HCT116 (cell line): ENCODE results near the gene RNF130. TPM values are rescaled to one million over a fixed set of nuclear protein-coding genes. Genes with fewer than 3 reads are reported as not detected.

Experiments used
- ATAC-seq: fragments of 200-7000 bp; cut with Tn5 transposase; 2 replicates; pipeline ENCODE4 v1.9.1; 2020; ENCODE audit warnings: mild to moderate bottlenecking, moderate library complexity
- BruUV-seq: library from RNA; stranded (reverse); fragments of 400-500 nt; replicated peaks from 2 replicates; lab custom pipeline; 2021; lab: Mats Ljungman, UMichigan
- CTCF ChIA-PET: fragments of 300-600 bp; sonication (Branson Sonifier 250); formaldehyde crosslinking; loops from one replicate; lab custom pipeline; 2021; ENCODE audit warnings: antibody characterized with exemption; lab: Charles Lee
- POLR2A ChIA-PET: fragments of 300-600, 350-600 bp; sonication (Branson Sonifier 250); formaldehyde crosslinking; loops from one replicate; lab custom pipeline; 2021; ENCODE audit warnings: antibody characterized with exemption; lab: Charles Lee
- RAD21 ChIA-PET, 2 experiments: fragments of 300-600 bp; sonication (Branson Sonifier 250); formaldehyde crosslinking; loops; one replicate each; lab custom pipeline; 2023; ENCODE audit warnings: low total read pairs in 2 of 2; ENCODE audit not compliant: uncharacterized antibody in 2 of 2, unreplicated experiment in 2 of 2, low non-redundant PET in 1 of 2; lab: Charles Lee
- DNase-seq: peaks from one replicate; pipeline ENCODE4 v3.0.0-alpha.2; 2010; ENCODE audit warnings: low read depth, low spot score
- H2AFZ ChIP-seq: fragments of 200-600 bp; shearing (Covaris generic), sonication (generic); 2 replicates; pipeline ENCODE4 v1.6.1; 2017; ENCODE audit warnings: low read depth, mixed run types, mixed read lengths, antibody characterized with exemption, low read length; ENCODE audit not compliant: poor library complexity, severe bottlenecking
- H3K27ac ChIP-seq: 2 replicates; pipeline ENCODE4 v1.5.1; 2012; ENCODE audit warnings: low read depth, low read length
- H3K27me3 ChIP-seq: fragments of 200-600 bp; sonication (generic); 2 replicates; pipeline ENCODE4 v1.6.1; 2016; ENCODE audit warnings: mixed run types, low read length, mixed read lengths; ENCODE audit not compliant: insufficient read depth
- H3K36me3 ChIP-seq, 2 experiments: fragments of 200-500 bp in 1 of 2; fragments of 200-600 bp in 1 of 2; sonication (Bioruptor generic) in 1 of 2; sonication (generic) in 1 of 2; 2 replicates each; pipeline versions ENCODE4 v1.5.1 to v1.6.1; 2014 to 2016; ENCODE audit warnings: low read length in 2 of 2, inconsistent platforms in 1 of 2, mixed read lengths in 1 of 2, mixed run types in 1 of 2; ENCODE audit not compliant: insufficient read depth in 2 of 2, control insufficient read depth in 1 of 2
- H3K4me1 ChIP-seq, 2 experiments: fragments of 200-600 bp in 1 of 2; sonication (generic) in 1 of 2; 2 replicates each; pipeline versions ENCODE4 v1.5.1 to v1.6.1; 2012 to 2017; ENCODE audit warnings: low read length in 2 of 2, inconsistent platforms in 1 of 2, mild to moderate bottlenecking in 1 of 2, mixed read lengths in 1 of 2, mixed run types in 1 of 2, moderate library complexity in 1 of 2; ENCODE audit not compliant: insufficient read depth in 2 of 2, control insufficient read depth in 1 of 2
- H3K4me2 ChIP-seq: fragments of 200-600 bp; sonication (generic); 2 replicates; pipeline ENCODE4 v1.6.1; 2017; ENCODE audit warnings: mixed run types, low read length, mixed read lengths
- H3K4me3 ChIP-seq, 2 experiments: fragments of 200-600 bp in 1 of 2; sonication (generic) in 1 of 2; replicated peaks in 1 of 2; 2 replicates each; pipeline ENCODE4 v1.5.1; 2011 to 2016; ENCODE audit warnings: low read length in 2 of 2, control low read depth in 1 of 2, low read depth in 1 of 2, mild to moderate bottlenecking in 1 of 2, mixed read lengths in 1 of 2, mixed run types in 1 of 2
- H3K79me2 ChIP-seq: fragments of 200-600 bp; sonication (generic); 2 replicates; pipeline ENCODE4 v1.6.1; 2017; ENCODE audit warnings: mild to moderate bottlenecking, mixed run types, low read length, moderate library complexity, mixed read lengths; ENCODE audit not compliant: insufficient read depth
- H3K9ac ChIP-seq: fragments of 200-600 bp; sonication (generic); 2 replicates; pipeline ENCODE4 v1.6.1; 2016; ENCODE audit warnings: low read length, mixed read lengths
- H3K9me2 ChIP-seq: fragments of 200-600 bp; sonication (generic), shearing (Covaris generic); 2 replicates; pipeline ENCODE4 v1.6.1; 2017; ENCODE audit warnings: mixed run types, mild to moderate bottlenecking, moderate library complexity; ENCODE audit not compliant: insufficient read depth
- H3K9me3 ChIP-seq, 2 experiments: fragments of 200-500 bp in 1 of 2; fragments of 200-600 bp in 1 of 2; sonication (Bioruptor generic) in 1 of 2; sonication (generic) in 1 of 2; 2 replicates each; pipeline ENCODE4 v1.6.1; 2014 to 2017; ENCODE audit warnings: low read length in 2 of 2, mixed read lengths in 2 of 2, inconsistent platforms in 1 of 2, low read depth in 1 of 2, mild to moderate bottlenecking in 1 of 2, mixed run types in 1 of 2, moderate library complexity in 1 of 2; ENCODE audit not compliant: control insufficient read depth in 1 of 2, insufficient read depth in 1 of 2
- H4K20me1 ChIP-seq: fragments of 200-600 bp; sonication (generic), shearing (Covaris generic); 2 replicates; pipeline ENCODE4 v1.6.1; 2017; ENCODE audit warnings: mixed run types, mild to moderate bottlenecking, moderate library complexity; ENCODE audit not compliant: insufficient read depth
- CEBPB ChIP-seq: IDR thresholded peaks from 2 replicates; pipeline ENCODE4 v1.6.1; 2012; ENCODE audit warnings: low read depth
- EGR1 ChIP-seq: IDR thresholded peaks from 2 replicates; pipeline ENCODE4 v1.6.1; 2012; ENCODE audit warnings: low read depth
- ELF1 ChIP-seq: IDR thresholded peaks from 2 replicates; pipeline ENCODE4 v1.6.1; 2012; ENCODE audit warnings: low read depth, borderline replicate concordance
- EZH2 ChIP-seq: fragments of 200-600 bp; sonication (generic); IDR thresholded peaks from 2 replicates; pipeline ENCODE4 v1.6.1; 2017; ENCODE audit warnings: antibody characterized with exemption, mixed run types
- EZH2phosphoT487 ChIP-seq: fragments of 200-600 bp; IDR thresholded peaks from 2 replicates; pipeline ENCODE4 v1.6.1; 2018; ENCODE audit warnings: antibody characterized with exemption, borderline replicate concordance
- JUND ChIP-seq: IDR thresholded peaks from 2 replicates; pipeline ENCODE4 v1.6.1; 2012
- POLR2A ChIP-seq: IDR thresholded peaks from 2 replicates; pipeline ENCODE4 v1.7.0; 2011; ENCODE audit warnings: borderline replicate concordance; ENCODE audit not compliant: insufficient read depth, insufficient read length; ENCODE audit errors: extremely low read depth
- RAD21 ChIP-seq: IDR thresholded peaks from 2 replicates; pipeline ENCODE4 v1.6.1; 2012; ENCODE audit warnings: low read depth, mild to moderate bottlenecking
- SP1 ChIP-seq: IDR thresholded peaks from 2 replicates; pipeline ENCODE4 v1.6.1; 2012; ENCODE audit warnings: low read depth
- TCF7L2 ChIP-seq: IDR thresholded peaks from 2 replicates; pipeline ENCODE4 v1.7.0; 2011; ENCODE audit warnings: borderline replicate concordance, inconsistent platforms; ENCODE audit not compliant: insufficient read depth, insufficient read length; ENCODE audit errors: extremely low read depth
- ZFX ChIP-seq: fragments of 450-650 bp; IDR thresholded peaks from 2 replicates; pipeline ENCODE4 v1.6.1; 2017
- ZNF274 ChIP-seq: fragments of 200-500 bp; sonication (Bioruptor generic); IDR thresholded peaks from 2 replicates; pipeline ENCODE4 v1.6.1; 2014; ENCODE audit warnings: mild to moderate bottlenecking, low read depth, low read length, inconsistent platforms
- intact Hi-C: fragments of 100-400 bp; cut with micrococcal nuclease; formaldehyde crosslinking; loops from 2 replicates; pipeline ENCODE4 v1.10.0; 2022
- total RNA-seq: library from RNA; stranded (reverse); gene quantifications from one replicate; pipeline ENCODE4 v1.2.1, GENCODE V29; 2021; ENCODE audit not compliant: unreplicated experiment
- TF ChIP-seq, protein P1 (sequence below): IDR thresholded peaks from 2 replicates; pipeline ENCODE4 v1.6.1; 2012
- TF ChIP-seq, protein P2 (sequence below), 3 experiments: fragments of 200-600 bp in 1 of 3; sonication (generic) in 1 of 3; IDR thresholded peaks in 2 of 3; conservative IDR thresholded peaks in 1 of 3; 2 replicates each; pipeline ENCODE4 v1.5.1; 2012 to 2017; ENCODE audit warnings: low read depth in 2 of 3, low read length in 2 of 3, antibody characterized with exemption in 1 of 3, borderline replicate concordance in 1 of 3, control low read depth in 1 of 3, mild to moderate bottlenecking in 1 of 3, mixed read lengths in 1 of 3, mixed run types in 1 of 3, moderate library complexity in 1 of 3; ENCODE audit not compliant: insufficient read depth in 1 of 3
- TF ChIP-seq, protein P3 (sequence below): IDR thresholded peaks from 2 replicates; pipeline ENCODE4 v1.6.1; 2012; ENCODE audit warnings: low read depth
- TF ChIP-seq, protein P4 (sequence below): IDR thresholded peaks from 2 replicates; pipeline ENCODE4 v1.6.1; 2012

RNF130 gene
- total RNA-seq, 1 experiment from 2014 or later: 34.9 TPM

DNA sequence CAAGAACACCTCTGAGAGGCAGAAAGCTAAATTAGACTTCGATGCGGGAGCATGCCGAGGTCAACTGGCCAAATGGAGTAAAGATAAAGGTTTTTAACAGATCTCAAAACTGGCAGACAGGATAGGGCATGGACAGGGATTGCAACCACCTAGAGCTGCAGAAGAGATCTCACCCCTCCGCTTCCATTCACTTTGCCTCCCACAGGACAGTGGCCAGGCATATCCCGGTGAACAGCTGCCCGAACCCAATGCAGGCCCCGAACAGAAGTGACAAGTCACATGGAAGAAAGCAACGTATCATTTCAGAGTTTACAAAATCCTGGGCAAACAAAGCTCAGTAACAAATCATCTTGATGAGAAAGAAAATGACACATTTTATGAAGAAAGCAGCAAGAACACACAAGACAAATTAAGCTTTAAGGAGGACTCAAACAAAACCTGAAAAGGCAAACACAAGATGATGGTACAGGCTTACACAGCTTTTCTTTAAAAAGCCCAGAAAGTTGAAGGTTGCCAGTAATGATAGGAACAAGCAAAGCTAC is 18.4 kb downstream of the RNF130 start:
- RAD21 ChIA-PET: no interaction called here
- no TSS peak for BruUV-seq
- Histone ChIP-seq H3K79me2 (peaks cover 30% of the 10 kb centered on the region), H3K9ac (no peak overlapping the region), H3K9me2 (no peaks in the 10 kb centered on the region), H3K4me3 (no peak overlapping the region), H4K20me1 (no peaks in the 10 kb centered on the region), H3K27ac (no peak overlapping the region), H3K4me2 (no peak overlapping the region), H3K36me3 (no peaks in the 10 kb centered on the region), H3K4me1 (peaks cover 0 to 10% of the 10 kb centered on the region in 2 experiments; a peak in 1 of 4 replicates), H2AFZ (no peak overlapping the region), H3K9me3 (no peaks in the 10 kb centered on the region), H3K27me3 (no peaks in the 10 kb centered on the region)
- CTCF ChIA-PET: no interaction called here
- intact Hi-C loops: no loop called here
- DNase-seq (no peak), ATAC-seq (no peak)
- POLR2A ChIA-PET: no interaction called here
- TF ChIP-seq ZFX: no peak
- no peak for TF ChIP-seq POLR2A
- TF ChIP-seq, protein P1, sequence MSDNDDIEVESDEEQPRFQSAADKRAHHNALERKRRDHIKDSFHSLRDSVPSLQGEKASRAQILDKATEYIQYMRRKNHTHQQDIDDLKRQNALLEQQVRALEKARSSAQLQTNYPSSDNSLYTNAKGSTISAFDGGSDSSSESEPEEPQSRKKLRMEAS: no peak
- no peak for TF ChIP-seq TCF7L2
- no peak for TF ChIP-seq JUND
- TF ChIP-seq, protein P2, sequence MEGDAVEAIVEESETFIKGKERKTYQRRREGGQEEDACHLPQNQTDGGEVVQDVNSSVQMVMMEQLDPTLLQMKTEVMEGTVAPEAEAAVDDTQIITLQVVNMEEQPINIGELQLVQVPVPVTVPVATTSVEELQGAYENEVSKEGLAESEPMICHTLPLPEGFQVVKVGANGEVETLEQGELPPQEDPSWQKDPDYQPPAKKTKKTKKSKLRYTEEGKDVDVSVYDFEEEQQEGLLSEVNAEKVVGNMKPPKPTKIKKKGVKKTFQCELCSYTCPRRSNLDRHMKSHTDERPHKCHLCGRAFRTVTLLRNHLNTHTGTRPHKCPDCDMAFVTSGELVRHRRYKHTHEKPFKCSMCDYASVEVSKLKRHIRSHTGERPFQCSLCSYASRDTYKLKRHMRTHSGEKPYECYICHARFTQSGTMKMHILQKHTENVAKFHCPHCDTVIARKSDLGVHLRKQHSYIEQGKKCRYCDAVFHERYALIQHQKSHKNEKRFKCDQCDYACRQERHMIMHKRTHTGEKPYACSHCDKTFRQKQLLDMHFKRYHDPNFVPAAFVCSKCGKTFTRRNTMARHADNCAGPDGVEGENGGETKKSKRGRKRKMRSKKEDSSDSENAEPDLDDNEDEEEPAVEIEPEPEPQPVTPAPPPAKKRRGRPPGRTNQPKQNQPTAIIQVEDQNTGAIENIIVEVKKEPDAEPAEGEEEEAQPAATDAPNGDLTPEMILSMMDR (IDR thresholded peaks at IDR 0.05 in 2 of 3, conservative IDR thresholded peaks at IDR 0.05 in 1 of 3; ENCODE audit: borderline replicate concordance in 1 of 3, insufficient read depth in 1 of 3, low read depth in 2 of 3, low read length in 2 of 3): no peak
- TF ChIP-seq, protein P3, sequence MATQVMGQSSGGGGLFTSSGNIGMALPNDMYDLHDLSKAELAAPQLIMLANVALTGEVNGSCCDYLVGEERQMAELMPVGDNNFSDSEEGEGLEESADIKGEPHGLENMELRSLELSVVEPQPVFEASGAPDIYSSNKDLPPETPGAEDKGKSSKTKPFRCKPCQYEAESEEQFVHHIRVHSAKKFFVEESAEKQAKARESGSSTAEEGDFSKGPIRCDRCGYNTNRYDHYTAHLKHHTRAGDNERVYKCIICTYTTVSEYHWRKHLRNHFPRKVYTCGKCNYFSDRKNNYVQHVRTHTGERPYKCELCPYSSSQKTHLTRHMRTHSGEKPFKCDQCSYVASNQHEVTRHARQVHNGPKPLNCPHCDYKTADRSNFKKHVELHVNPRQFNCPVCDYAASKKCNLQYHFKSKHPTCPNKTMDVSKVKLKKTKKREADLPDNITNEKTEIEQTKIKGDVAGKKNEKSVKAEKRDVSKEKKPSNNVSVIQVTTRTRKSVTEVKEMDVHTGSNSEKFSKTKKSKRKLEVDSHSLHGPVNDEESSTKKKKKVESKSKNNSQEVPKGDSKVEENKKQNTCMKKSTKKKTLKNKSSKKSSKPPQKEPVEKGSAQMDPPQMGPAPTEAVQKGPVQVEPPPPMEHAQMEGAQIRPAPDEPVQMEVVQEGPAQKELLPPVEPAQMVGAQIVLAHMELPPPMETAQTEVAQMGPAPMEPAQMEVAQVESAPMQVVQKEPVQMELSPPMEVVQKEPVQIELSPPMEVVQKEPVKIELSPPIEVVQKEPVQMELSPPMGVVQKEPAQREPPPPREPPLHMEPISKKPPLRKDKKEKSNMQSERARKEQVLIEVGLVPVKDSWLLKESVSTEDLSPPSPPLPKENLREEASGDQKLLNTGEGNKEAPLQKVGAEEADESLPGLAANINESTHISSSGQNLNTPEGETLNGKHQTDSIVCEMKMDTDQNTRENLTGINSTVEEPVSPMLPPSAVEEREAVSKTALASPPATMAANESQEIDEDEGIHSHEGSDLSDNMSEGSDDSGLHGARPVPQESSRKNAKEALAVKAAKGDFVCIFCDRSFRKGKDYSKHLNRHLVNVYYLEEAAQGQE: no peak
- TF ChIP-seq CEBPB: no peak
- TF ChIP-seq ELF1: no peak
- no peak for TF ChIP-seq ZNF274
- TF ChIP-seq, protein P4, sequence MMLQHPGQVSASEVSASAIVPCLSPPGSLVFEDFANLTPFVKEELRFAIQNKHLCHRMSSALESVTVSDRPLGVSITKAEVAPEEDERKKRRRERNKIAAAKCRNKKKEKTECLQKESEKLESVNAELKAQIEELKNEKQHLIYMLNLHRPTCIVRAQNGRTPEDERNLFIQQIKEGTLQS: no peak
- no peak for TF ChIP-seq EGR1
- TF ChIP-seq RAD21: no peak
- TF ChIP-seq EZH2phosphoT487: no peak
- no peak for TF ChIP-seq SP1
- no peak for TF ChIP-seq EZH2
